Activated T-cell treated with anti-CD3 and anti-CD28 coated beads, Interleukin-2, amount 50 U/mL, for 24 hours (primary cell): Measurements from ENCODE around the gene LOXHD1.

Experiments used
- DNase-seq: peaks from one replicate; pipeline ENCODE4 v3.0.0-alpha.2; 2020
- H3K27ac Mint-ChIP-seq: 2 replicates; pipeline ENCODE4 v1.8.0; 2020; ENCODE audit warnings: mild to moderate bottlenecking, mixed read lengths
- H3K27me3 Mint-ChIP-seq: 2 replicates; pipeline ENCODE4 v1.8.0; 2020; ENCODE audit warnings: mixed read lengths
- H3K36me3 Mint-ChIP-seq: 2 replicates; pipeline ENCODE4 v1.8.0; 2020; ENCODE audit warnings: low read depth, mixed read lengths
- H3K4me1 Mint-ChIP-seq: 2 replicates; pipeline ENCODE4 v1.8.0; 2020; ENCODE audit warnings: low read depth, mixed read lengths
- H3K4me3 Mint-ChIP-seq: 2 replicates; pipeline ENCODE4 v1.8.0; 2020; ENCODE audit warnings: mild to moderate bottlenecking, moderate library complexity, mixed read lengths
- H3K9me3 Mint-ChIP-seq: 2 replicates; pipeline ENCODE4 v1.8.0; 2020; ENCODE audit warnings: mixed read lengths

The LOXHD1 gene

DNA sequence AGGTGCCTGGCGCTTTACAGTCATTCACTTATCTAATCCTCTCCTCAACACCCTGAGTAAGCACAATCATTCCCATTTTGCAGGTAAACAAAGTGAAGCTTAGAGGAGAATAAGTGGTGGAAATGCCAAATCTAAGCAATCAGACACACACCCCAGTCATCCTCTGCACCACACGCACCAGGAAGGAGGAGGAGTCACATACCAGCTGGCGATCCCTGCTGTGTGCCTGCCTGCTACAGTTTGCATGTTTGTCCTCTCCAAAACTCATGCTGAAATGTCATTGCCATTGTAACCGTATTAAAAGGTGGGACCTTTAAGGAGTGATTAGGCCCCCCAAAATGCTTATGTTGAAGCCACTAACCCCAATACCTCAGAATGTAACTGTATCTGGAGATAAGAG, 93.7 kb downstream of the LOXHD1 start:
- Mint-ChIP-seq H3K27me3 (peaks cover 11% of the 10 kb centered on the region), H3K27ac (no peak overlapping the region), H3K4me3 (no peak overlapping the region), H3K36me3 (no peaks in the 10 kb centered on the region), H3K9me3 (no peaks in the 10 kb centered on the region), H3K4me1 (no peaks in the 10 kb centered on the region)
- no peak for DNase-seq

DNA sequence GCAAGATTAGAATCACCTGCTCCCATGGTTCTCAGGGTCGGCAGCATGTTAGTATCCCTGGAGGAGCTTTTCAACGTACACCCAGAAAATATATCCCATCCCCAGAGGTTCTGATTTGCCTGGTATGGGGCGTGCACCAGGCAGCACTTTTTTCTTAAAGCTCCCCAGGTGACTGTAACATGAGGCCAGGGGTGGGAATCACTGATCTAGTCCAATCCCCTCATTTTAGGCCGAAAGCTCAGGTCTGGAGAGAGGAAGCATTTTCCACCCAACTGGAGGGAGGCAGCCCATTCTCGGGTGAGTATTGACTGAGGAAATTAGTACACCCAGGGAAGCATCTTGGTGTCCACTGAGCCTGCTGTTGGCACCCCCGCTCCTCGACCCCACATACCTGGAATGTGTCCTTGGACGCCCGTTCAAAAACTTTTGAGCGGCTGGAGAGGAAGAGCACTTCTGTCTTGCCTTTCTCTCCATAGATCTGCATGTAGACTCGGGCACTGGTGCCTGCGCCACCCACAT, 94.3 kb downstream of the LOXHD1 start:
- H3K4me1 Mint-ChIP-seq, result no peaks in the 10 kb centered on the region
- H3K27me3 Mint-ChIP-seq, result peaks cover 11% of the 10 kb centered on the region
- no peaks in the 10 kb centered on the region for H3K9me3 Mint-ChIP-seq
- DNase-seq, result no peak
- no peak overlapping the region for H3K4me3 Mint-ChIP-seq
- H3K27ac Mint-ChIP-seq, result no peak overlapping the region
- no peaks in the 10 kb centered on the region for H3K36me3 Mint-ChIP-seq

DNA sequence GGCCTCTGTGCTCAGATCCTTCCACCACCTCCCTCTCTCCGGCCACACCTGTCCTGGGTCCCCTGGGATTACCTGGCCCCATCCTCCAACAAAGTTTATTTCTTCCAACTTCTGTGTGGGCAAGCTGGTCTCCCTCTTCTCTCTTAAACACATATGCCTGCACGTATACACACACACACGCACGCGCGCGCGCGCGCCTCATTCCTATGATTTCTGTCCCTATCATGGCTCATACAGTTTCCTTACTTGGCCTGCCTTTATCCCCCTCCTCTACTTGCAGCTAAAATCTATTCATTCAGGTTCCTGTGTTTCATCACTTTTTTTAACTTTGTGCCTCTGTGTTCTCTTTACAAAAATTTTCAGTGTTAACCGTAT, 96.4 kb downstream of the LOXHD1 start:
- H3K4me1 Mint-ChIP-seq, result no peaks in the 10 kb centered on the region
- no peak for DNase-seq
- H3K27ac Mint-ChIP-seq, result no peak overlapping the region
- peaks cover 2% of the 10 kb centered on the region for H3K27me3 Mint-ChIP-seq
- H3K36me3 Mint-ChIP-seq, result no peaks in the 10 kb centered on the region
- no peaks in the 10 kb centered on the region for H3K9me3 Mint-ChIP-seq
- H3K4me3 Mint-ChIP-seq, result no peak overlapping the region

DNA sequence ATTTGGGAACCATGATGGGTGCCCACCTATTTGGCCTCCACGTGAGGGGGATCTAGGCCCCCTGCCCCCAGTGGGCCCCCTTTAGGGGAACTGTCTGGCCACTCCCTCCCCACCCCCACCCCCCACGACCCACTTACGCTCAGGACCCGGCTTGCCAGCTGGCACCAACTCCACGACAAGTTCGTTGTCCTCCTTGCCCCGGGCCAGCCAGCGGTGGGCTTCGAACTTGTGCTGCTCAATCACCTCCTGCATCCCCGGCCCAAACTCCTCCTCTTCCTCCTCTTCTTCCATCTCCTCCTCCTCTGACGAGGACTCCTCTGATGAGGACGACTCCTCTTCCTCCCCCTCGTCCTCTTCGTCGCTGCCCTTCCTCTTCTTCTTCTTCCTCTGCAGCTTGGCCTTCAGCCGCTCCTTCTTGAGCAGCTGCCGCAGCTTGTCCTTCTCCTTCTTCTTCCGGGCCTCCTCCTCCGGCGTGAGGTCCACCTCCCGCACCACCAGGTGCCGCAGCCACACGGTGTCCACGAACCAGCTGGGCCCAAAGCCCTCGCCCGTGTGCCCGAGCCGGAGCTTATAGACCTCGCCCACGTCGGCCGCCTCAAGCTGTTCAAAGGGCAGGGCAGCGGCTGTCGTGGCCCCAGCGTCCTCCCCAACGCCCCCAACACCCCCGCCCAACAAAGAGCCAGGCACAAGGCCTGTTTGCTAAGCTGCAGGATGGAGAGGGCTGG, 96.9 kb downstream of the LOXHD1 start:
- no peaks in the 10 kb centered on the region for H3K27me3 Mint-ChIP-seq
- no peak overlapping the region for H3K4me3 Mint-ChIP-seq
- no peaks in the 10 kb centered on the region for H3K9me3 Mint-ChIP-seq
- H3K4me1 Mint-ChIP-seq, result no peaks in the 10 kb centered on the region
- no peak overlapping the region for H3K27ac Mint-ChIP-seq
- H3K36me3 Mint-ChIP-seq, result no peaks in the 10 kb centered on the region
- no peak for DNase-seq

DNA sequence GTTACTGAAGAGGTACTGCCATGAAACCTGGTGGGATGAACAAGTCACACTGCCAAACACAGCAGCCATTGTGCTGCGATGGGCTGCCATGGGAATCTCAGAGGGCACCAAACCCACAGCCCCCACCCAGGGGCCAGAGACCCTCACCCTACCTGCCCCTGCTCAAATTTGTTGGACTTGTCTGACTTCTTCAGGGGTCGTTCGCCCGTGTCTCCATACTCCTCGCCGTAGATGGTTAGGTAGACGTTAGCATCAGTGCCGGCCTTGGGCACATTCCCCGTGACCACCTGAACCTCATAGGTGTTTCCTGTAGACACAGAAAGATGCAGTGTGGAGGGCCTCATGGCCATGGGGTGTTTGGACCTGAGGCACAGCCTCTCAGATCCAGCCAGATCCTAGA, 97.7 kb downstream of the LOXHD1 start:
- Mint-ChIP-seq H3K9me3 (no peaks in the 10 kb centered on the region), H3K36me3 (no peaks in the 10 kb centered on the region), H3K4me3 (no peak overlapping the region), H3K27me3 (no peaks in the 10 kb centered on the region), H3K27ac (no peak overlapping the region), H3K4me1 (no peaks in the 10 kb centered on the region)
- DNase-seq, result no peak

DNA sequence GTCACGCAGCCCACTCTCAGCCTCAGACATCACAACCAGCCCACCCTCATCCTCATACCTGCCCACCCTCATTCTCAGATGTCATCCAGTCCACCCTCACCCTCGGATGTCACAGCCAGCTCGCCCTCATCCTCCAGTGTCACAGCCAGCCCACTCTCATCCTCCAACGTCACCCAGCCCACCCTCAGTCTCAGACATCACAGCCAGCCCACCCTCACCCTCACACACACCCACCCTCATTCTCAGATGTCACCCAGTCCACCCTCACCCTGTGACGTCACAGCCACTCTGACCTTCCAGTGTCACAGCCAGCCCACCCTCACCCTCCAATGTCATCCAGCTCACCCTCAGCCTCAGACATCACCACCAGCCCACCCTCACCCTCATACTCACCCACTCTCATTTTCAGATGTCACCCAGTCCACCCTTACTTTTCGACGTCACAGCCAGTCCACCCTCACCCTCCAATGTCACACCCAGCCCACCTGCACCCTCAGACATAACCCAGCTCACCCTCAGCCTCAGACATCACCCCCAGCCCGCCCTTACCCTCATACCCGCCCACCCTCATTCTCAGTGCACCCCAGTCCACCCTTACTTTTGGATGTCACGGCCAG, 100.3 kb downstream of the LOXHD1 start:
- Mint-ChIP-seq H3K4me1 (no peaks in the 10 kb centered on the region), H3K4me3 (no peak overlapping the region), H3K9me3 (no peaks in the 10 kb centered on the region), H3K27me3 (no peaks in the 10 kb centered on the region), H3K27ac (no peak overlapping the region), H3K36me3 (no peaks in the 10 kb centered on the region)
- no peak for DNase-seq

DNA sequence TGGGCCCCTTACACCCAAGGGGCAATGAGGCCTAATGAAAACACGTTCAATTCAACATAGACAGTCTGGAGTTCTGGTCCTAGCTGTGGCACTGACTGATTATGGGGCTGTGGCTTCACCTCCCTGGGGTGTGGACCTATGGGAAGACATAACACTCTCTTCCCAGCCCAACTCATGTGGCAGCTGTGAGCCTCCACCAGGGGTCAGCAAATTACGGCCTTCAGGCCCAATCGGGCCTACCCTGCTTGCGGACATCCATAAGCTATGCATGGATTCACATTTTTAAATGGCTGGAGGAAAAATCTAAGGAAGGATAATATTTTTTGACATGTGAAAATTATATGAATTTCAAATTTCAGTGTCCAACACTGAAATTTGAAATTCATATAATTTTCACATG, 101.3 kb downstream of the LOXHD1 start:
- Mint-ChIP-seq H3K27me3 (no peaks in the 10 kb centered on the region), H3K4me1 (no peaks in the 10 kb centered on the region), H3K36me3 (no peaks in the 10 kb centered on the region), H3K9me3 (no peaks in the 10 kb centered on the region), H3K4me3 (no peak overlapping the region), H3K27ac (no peak overlapping the region)
- DNase-seq, result no peak

DNA sequence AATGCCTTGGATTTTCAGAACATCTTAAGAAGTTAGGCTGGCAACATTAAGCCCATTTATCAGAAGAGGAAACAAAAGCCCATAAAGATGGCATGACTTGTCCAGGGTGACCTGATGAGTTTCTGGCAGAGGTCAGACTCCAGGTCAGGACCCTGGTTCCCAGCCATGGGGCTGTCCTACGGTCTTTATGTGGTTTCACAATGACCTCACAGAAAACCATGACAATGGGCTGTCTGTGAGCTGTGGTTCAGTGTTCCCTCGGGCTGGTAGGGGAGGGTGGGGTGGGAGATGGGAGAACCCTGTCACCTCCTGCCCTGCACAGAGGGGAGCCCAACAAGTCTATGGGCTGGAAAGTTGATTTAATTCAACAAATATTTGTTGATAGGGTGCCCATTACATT, 101.8 kb downstream of the LOXHD1 start:
- Mint-ChIP-seq H3K27ac (no peak overlapping the region), H3K9me3 (no peaks in the 10 kb centered on the region), H3K36me3 (no peaks in the 10 kb centered on the region), H3K4me3 (no peak overlapping the region), H3K27me3 (no peaks in the 10 kb centered on the region), H3K4me1 (no peaks in the 10 kb centered on the region)
- no peak for DNase-seq

DNA sequence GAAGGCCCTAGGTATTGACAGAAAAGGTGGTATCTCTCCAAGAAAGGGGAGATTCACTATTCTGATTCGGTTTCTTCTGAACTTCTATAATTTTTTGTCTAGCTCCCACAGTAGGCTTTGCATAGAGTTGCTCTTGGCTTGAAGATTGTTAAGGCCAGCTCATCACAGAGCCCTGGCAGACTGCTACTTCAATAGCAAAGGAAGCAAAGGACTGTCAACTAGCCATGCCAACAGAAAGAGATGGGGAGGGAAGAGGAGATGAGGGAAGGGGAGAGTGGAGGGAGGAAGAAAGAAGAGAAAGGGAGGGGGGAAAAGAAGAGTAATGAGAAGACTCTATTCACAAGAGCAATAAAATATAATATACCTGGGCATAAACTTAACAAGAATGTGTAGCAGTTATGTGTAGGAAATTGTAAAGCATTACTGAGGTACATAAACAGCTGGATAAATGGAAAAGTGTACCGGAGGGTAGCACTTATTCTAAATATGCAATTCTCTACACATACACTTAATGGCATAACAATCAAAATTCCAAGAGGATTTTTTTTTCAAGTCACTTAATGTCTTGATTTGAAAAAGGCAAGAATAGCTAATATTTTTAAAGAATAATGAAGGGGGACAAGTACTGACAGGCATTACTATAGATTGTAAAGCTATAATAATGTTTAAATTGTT, 102.5 kb downstream of the LOXHD1 start:
- no peak overlapping the region for H3K27ac Mint-ChIP-seq
- no peak for DNase-seq
- no peaks in the 10 kb centered on the region for H3K27me3 Mint-ChIP-seq
- no peaks in the 10 kb centered on the region for H3K36me3 Mint-ChIP-seq
- H3K4me3 Mint-ChIP-seq, result no peak overlapping the region
- H3K4me1 Mint-ChIP-seq, result no peaks in the 10 kb centered on the region
- no peaks in the 10 kb centered on the region for H3K9me3 Mint-ChIP-seq

DNA sequence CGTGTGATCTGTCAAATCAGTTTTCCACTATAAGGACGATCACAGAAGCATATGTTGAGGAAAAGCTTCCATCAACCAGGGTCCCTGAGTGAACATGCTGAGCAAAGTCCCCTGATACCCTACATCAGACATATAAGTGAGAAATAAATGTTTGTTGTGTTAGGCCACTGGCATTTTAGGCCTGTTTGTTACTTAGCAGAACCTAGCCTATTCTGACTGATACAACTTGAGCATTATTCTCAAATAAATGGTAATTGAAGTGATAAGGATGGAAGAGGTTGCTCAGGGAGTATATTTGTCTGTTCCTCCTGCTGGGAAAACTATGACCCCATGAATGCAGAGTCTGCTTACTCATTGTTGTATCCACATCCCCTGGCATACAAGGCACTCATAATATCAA, 106.4 kb downstream of the LOXHD1 start:
- no peak overlapping the region for H3K27ac Mint-ChIP-seq
- H3K4me1 Mint-ChIP-seq, result no peaks in the 10 kb centered on the region
- peaks cover 3% of the 10 kb centered on the region for H3K27me3 Mint-ChIP-seq
- H3K9me3 Mint-ChIP-seq, result no peaks in the 10 kb centered on the region
- DNase-seq, result no peak
- H3K36me3 Mint-ChIP-seq, result no peaks in the 10 kb centered on the region
- no peak overlapping the region for H3K4me3 Mint-ChIP-seq

DNA sequence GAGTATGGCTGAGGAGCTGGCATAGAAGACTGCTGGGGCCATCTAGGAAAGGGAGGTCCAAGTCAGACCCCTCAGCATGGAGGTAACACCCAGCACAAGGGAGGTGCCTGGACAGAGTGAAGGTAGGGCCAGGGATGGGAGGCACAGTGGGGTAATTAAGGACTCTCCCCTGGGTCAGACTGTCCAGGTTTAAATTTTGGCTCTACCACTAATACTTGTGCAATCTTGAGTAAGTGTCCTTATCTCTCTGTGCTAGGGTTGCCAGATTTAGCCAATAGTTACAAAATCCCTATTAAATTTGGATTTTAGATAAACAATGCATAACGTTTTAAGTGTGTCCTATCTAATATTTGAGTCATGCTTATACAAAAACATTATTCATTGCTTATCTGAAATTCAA, 109.5 kb downstream of the LOXHD1 start:
- no peaks in the 10 kb centered on the region for H3K36me3 Mint-ChIP-seq
- no peak overlapping the region for H3K27ac Mint-ChIP-seq
- no peak overlapping the region for H3K4me3 Mint-ChIP-seq
- no peaks in the 10 kb centered on the region for H3K9me3 Mint-ChIP-seq
- H3K27me3 Mint-ChIP-seq, result peaks cover 3% of the 10 kb centered on the region
- H3K4me1 Mint-ChIP-seq, result no peaks in the 10 kb centered on the region
- DNase-seq, result no peak

DNA sequence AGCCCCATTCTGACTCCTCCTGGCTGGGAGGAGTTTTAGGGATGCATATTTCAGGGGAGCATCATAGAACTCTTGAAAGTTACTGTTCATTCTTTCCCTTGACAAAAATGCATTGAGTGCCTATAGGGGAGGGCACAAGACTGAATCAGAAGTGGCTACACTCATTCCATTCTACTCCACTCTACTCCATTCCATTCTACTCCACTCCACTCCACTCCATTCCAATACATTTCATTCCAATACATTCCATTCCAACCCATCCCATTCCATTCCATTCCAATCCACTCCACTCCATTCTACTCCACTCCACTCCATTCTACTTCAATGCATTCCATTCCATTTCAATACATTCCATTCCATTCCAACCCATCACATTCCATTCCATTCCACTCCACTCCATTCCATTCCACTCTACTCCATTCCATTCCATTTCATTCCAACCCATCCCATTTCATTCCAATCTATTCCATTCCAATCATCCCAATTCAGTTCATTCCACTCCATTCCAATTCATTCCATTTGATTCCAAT, 110.8 kb downstream of the LOXHD1 start:
- Mint-ChIP-seq H3K9me3 (no peaks in the 10 kb centered on the region), H3K36me3 (no peaks in the 10 kb centered on the region), H3K4me3 (no peak overlapping the region), H3K4me1 (peaks cover 3% of the 10 kb centered on the region), H3K27ac (no peak overlapping the region), H3K27me3 (peaks cover 3% of the 10 kb centered on the region)
- DNase-seq, result no peak

DNA sequence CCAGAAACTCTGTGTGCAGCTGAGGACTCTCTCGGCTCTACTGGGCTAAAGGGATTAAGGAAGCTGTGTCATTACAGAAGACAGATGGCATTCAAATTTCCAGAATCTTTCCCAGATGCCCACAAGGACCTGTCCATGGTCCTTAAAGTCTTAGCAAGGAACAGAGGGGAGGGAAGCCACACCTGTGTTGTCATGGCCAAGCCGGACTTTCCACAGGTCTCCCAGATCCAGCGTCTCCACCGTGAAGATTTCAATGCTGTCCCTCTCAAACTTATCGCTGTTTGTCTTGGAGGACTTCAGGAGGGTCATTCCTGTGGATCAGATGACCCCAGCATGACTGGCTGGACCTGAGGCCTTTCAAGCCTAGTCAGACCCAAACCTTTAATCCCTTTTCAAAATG, 114.5 kb downstream of the LOXHD1 start:
- no peak overlapping the region for H3K27ac Mint-ChIP-seq
- no peak overlapping the region for H3K4me3 Mint-ChIP-seq
- H3K9me3 Mint-ChIP-seq, result no peaks in the 10 kb centered on the region
- peaks cover 3% of the 10 kb centered on the region for H3K4me1 Mint-ChIP-seq
- peaks cover 3% of the 10 kb centered on the region for H3K27me3 Mint-ChIP-seq
- DNase-seq, result no peak
- no peaks in the 10 kb centered on the region for H3K36me3 Mint-ChIP-seq

DNA sequence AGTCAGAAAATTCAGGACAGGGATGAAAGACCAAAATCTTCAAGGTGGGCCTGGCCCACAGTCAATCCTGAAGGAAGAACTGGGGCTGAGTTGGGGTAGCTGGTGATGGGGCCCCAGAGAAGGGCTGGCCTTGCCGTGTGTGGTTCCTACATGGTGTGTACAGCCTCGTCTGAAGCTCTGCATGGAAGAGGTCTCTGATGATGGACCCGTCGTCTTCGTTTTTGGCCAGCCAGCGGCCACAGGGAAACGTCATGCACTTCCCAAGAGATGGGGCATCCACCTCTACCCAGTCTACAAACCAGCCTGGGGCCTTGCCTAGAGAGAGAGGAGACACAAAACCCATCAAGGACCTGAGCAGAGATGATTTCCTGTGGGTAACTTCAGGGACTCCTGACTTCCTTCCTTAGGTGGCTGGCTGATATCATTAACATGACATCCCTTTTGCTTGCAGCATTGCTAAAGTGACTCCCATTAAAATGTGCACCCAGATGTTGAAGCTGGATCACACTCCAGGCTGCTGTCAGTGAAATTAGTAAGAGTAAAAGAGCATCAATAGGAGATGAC, 115.3 kb downstream of the LOXHD1 start:
- H3K4me3 Mint-ChIP-seq, result no peak overlapping the region
- no peaks in the 10 kb centered on the region for H3K27me3 Mint-ChIP-seq
- no peak overlapping the region for H3K27ac Mint-ChIP-seq
- no peaks in the 10 kb centered on the region for H3K9me3 Mint-ChIP-seq
- H3K4me1 Mint-ChIP-seq, result peaks cover 3% of the 10 kb centered on the region
- no peak for DNase-seq
- H3K36me3 Mint-ChIP-seq, result no peaks in the 10 kb centered on the region

DNA sequence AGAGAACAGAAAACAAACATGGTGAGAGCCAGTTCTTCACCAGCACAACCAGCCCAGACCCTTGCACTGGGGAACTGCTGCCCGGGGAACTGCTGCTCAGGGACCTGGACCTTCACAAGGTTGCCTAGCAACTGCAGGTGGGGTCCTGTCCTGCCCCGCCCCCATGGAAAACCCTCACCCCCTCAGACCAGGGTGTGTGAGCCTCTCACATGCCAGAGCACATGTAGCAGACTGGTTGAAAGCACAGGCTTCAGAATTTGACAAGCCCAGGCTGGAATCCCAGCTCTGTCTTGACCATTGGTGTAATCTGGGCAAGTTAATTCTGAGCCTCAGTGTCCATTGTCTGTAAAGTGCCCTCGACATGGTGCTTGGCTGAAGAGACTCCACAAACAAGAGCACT, 118.6 kb downstream of the LOXHD1 start:
- H3K27ac Mint-ChIP-seq, result no peak overlapping the region
- no peak for DNase-seq
- peaks cover 2% of the 10 kb centered on the region for H3K27me3 Mint-ChIP-seq
- no peaks in the 10 kb centered on the region for H3K9me3 Mint-ChIP-seq
- H3K36me3 Mint-ChIP-seq, result no peaks in the 10 kb centered on the region
- no peak overlapping the region for H3K4me3 Mint-ChIP-seq
- peaks cover 3% of the 10 kb centered on the region for H3K4me1 Mint-ChIP-seq
